ENCODE data around the gene DIAPH1. TPM values are rescaled to one million over a fixed set of nuclear protein-coding genes. Genes with fewer than 3 reads are reported as not detected.
A peak's percentile ranks its signal among the peaks of the same experiment; 100 is the strongest.

Gene DIAPH1
- total RNA-seq, 2 donors from 2014 or later, result 52.3 to 83.8 TPM

GRCh38 chr5:141515141-141515540 is 103.7 kb downstream of the DIAPH1 start:
- DNase-seq (ENCODE audit: low spot score), result no peak
- intact Hi-C loops (cut with DNase I), result no loop called here

- intact Hi-C loops (cut with DNase I), result loop anchor here in 1 of 2 donors (5.0 kb wide), 1 partner anchor 37 kb away; the partner anchor contains the start of gene PCDHGC3
- DNase-seq (ENCODE audit: low spot score), result no peak
Measured at GRCh38 chr5:141514330-141515133, 104.3 kb downstream of the DIAPH1 start.

GRCh38 chr5:141513627-141514329 is 105.0 kb downstream of the DIAPH1 start:
- intact Hi-C loops (cut with DNase I), result loop anchor here in 1 of 2 donors (5.0 kb wide), 1 partner anchor 36 kb away; the partner anchor contains the start of gene PCDHGC3
- peak; percentile 93 for DNase-seq (ENCODE audit: low spot score)

GRCh38 chr5:141512911-141513626 is 105.7 kb downstream of the DIAPH1 start:
- intact Hi-C loops (cut with DNase I), result loop anchor here in 1 of 2 donors (5.0 kb wide), 1 partner anchor 36 kb away; the partner anchor contains the start of gene PCDHGC3
- DNase-seq (ENCODE audit: low spot score), result no peak

GRCh38 chr5:141512390-141512910 is 106.3 kb downstream of the DIAPH1 start:
- intact Hi-C loops (cut with DNase I), result loop anchor here in 1 of 2 donors (5.0 kb wide), 1 partner anchor 35 kb away; the partner anchor contains the start of gene PCDHGC3
- peak; percentile 94 for DNase-seq (ENCODE audit: low spot score)

GRCh38 chr5:141511771-141512325 is 107.0 kb downstream of the DIAPH1 start:
- no peak for DNase-seq (ENCODE audit: low spot score)
- intact Hi-C loops (cut with DNase I), result loop anchor here in 1 of 2 donors (5.0 kb wide), 1 partner anchor 35 kb away; the partner anchor contains the start of gene PCDHGC3

GRCh38 chr5:141510850-141511601 is 107.8 kb downstream of the DIAPH1 start:
- DNase-seq (ENCODE audit: low spot score), result no peak
- intact Hi-C loops (cut with DNase I), result loop anchor here in 1 of 2 donors (5.0 kb wide), 1 partner anchor 34 kb away; the partner anchor contains the start of gene PCDHGC3

- DNase-seq (ENCODE audit: low spot score), result no peak
- intact Hi-C loops (cut with DNase I), result loop anchor here in 1 of 2 donors (5.0 kb wide), 1 partner anchor 33 kb away; the partner anchor contains the start of gene PCDHGC3
Measured at GRCh38 chr5:141510160-141510559, 108.6 kb downstream of the DIAPH1 start.

GRCh38 chr5:141508798-141509611 is 109.8 kb downstream of the DIAPH1 start:
- intact Hi-C loops (cut with DNase I), result no loop called here
- peak; percentile 92 for DNase-seq (ENCODE audit: low spot score)

GRCh38 chr5:141508440-141508797 is 110.4 kb downstream of the DIAPH1 start:
- no peak for DNase-seq (ENCODE audit: low spot score)
- intact Hi-C loops (cut with DNase I), result no loop called here

- no peak for DNase-seq (ENCODE audit: low spot score)
- intact Hi-C loops (cut with DNase I), result no loop called here
Measured at GRCh38 chr5:141507387-141508091, 111.3 kb downstream of the DIAPH1 start.

GRCh38 chr5:141506381-141507155 is 112.2 kb downstream of the DIAPH1 start:
- no peak for DNase-seq (ENCODE audit: low spot score)
- intact Hi-C loops (cut with DNase I), result no loop called here

- intact Hi-C loops (cut with DNase I), result no loop called here
- no peak for DNase-seq (ENCODE audit: low spot score)
Measured at GRCh38 chr5:141504216-141504615, 114.6 kb downstream of the DIAPH1 start.

- no peak for DNase-seq (ENCODE audit: low spot score)
- intact Hi-C loops (cut with DNase I), result no loop called here
Measured at GRCh38 chr5:141503681-141504080, 115.1 kb downstream of the DIAPH1 start.

GRCh38 chr5:141501761-141502160 is 117.0 kb downstream of the DIAPH1 start:
- DNase-seq (ENCODE audit: low spot score), result no peak
- intact Hi-C loops (cut with DNase I), result no loop called here

GRCh38 chr5:141496038-141496437 is 122.8 kb downstream of the DIAPH1 start:
- DNase-seq (ENCODE audit: low spot score), result peak; percentile 57
- intact Hi-C loops (cut with DNase I), result no loop called here

All from posterior vena cava (tissue), 2 donors.